Suprapubic skin (tissue), 3 donors: ENCODE measurements around the gene ERAL1.
A peak's percentile ranks its signal among the peaks of the same experiment; 100 is the strongest.

Experiments
- CTCF ChIP-seq, 2 donors: fragments of 200-600 bp in 1 of 2; fragments of 450-650 bp in 1 of 2; sonication (generic) in 1 of 2; IDR thresholded peaks; one replicate each; pipeline ENCODE4 v1.5.1; 2016 to 2019; ENCODE audit warnings: antibody characterized with exemption in 2 of 2, mild to moderate bottlenecking in 1 of 2, moderate library complexity in 1 of 2
- EP300 ChIP-seq: sonication (generic); formaldehyde crosslinking; IDR thresholded peaks from one replicate; pipeline ENCODE4 v1.6.1; 2017; ENCODE audit warnings: antibody characterized with exemption
- POLR2A ChIP-seq, 2 donors: fragments of 450-650 bp; IDR thresholded peaks; one replicate each; pipeline ENCODE4 v1.6.1; 2017; ENCODE audit warnings: antibody characterized with exemption in 2 of 2, mild to moderate bottlenecking in 2 of 2, moderate library complexity in 2 of 2

- TF ChIP-seq CTCF (IDR thresholded peaks at IDR 0.05) (no peak), EP300 (no peak), POLR2A (IDR thresholded peaks at IDR 0.05) (peak in 1 of 2 donors; percentile 34)
Measured at GRCh38 chr17:28854457-28855335, at the start of gene ERAL1.
